Skeletal muscle cell (primary cell): ENCODE results near the gene LGALS12.

Source experiments
- DNase-seq: peaks from one replicate; pipeline ENCODE4 v3.0.0-alpha.2; 2010; ENCODE audit warnings: low read depth
- H3K4me3 ChIP-seq: 2 replicates; pipeline ENCODE4 v1.5.1; 2011; ENCODE audit warnings: low read depth, mild to moderate bottlenecking, control low read depth, low read length, moderate library complexity

LGALS12 gene

DNA sequence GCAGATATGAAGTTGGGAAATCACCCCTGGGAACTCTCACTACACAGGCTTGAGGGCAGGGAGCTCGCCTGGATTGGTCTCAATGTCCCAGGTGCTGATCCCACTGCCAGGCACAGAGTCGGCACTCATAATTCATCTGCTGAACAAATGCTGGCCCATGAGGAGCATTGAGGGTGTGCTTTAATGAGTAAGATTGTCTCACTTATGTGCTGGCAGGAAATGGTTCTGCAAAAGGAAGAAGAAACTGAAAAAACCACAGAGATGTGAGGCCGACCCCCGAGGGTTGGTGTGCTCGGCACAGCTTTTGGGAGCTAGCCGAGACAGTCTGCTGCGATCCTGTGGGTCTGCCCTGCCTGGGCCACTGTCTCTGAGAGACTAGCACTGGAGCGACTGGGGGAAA is 47.9 kb downstream of the LGALS12 start:
- H3K4me3 ChIP-seq: no peak overlapping the region
- DNase-seq: no peak

DNA sequence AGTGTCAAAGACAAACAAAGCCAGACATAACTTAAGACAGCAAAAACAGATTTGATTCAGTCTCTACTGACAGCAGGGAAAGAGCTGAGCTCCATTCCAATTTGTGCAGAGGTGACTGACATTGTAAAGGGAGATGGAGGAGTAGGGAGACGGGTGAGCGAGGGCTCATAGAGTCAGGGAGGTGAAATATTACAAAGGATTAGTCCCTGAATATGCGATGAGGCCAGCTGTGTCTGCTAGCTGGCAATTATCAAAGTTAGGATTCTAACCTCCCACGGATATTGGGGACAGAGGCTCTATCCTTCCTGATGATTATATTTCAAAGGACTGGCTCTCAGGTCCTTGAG is 49.0 kb downstream of the LGALS12 start:
- no peak for DNase-seq
- H3K4me3 ChIP-seq: no peak overlapping the region

DNA sequence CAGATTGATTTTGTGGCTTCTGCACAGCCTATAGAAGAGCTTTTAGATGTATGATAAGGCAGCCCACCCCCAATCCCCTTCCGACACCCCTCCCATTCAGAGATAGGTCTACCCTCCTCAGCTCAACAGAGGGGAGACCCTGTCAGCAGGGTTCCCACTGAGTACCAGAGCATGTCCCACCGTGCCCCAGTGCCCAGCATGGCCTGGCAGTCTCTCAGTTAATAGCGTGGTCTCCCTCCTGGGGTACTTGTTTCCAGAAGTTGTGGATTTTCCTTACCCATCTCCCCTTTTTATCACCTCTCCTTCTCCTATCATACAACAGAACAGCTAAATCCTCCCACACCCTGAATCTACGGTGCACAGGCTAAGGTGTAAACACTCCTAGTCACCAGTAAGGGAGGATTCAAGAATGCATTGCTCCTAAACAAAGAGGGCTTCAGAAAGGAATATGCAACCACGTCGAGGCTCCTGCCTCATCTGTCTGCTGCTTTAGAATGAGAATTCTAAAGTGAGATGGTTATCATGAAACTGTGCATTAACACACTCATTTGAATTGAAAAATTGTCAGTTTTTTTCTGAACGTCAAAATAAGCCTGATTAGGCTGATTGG is 50.6 kb downstream of the LGALS12 start:
- no peak overlapping the region for H3K4me3 ChIP-seq
- DNase-seq: no peak

DNA sequence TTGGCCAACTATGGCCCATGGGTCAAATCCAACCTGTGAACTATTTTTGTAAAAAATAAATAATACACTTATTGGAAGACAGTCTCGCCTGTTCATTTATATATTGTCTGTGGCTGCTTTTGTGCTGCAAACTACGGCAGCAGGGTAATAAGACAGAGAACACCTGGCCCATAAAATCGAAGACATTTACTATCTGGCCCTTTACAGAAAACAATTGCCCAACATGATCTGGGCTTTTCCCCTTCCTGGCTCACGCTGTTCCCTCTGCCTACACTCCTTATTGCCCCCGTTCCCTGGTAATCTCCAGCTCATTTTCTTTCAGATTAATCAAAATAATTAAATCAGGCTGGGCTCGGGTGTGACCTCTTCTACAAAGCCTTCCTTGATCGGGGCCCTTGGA is 51.7 kb downstream of the LGALS12 start:
- DNase-seq: no peak
- H3K4me3 ChIP-seq: no peak overlapping the region

DNA sequence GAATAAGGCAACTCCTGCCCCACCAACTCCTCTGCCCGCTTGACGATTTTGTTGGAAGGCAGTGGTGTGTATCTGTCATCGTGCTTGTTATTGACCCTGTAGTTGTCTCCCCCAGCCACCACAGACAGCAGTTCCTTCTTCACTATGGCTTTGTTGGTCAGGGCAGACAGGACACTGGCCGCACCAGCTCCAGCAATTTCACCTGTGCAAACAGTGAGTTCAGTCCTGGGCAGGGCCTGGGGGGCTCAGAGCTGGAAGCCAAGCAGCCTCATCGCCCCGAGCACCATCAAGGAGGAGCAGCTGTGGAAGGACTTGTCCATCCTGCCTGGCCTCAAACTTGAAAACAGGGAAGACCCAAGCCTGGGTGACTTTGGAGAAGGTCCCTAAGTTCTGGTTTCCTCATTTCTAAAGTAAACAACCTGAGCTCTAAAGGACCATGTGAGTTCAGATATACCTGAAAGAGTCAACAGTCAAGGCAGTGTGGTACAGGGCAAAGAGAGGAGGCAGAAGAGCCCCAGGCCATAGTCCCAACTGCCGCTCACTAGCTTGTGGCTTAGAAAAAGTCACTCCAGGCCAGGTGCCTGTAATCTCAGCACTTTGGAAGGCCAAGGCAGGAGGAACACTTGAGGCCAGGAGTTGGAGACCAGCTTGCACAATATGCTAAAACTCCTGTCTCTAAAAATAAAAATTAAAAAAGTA is 52.7 kb downstream of the LGALS12 start:
- no peak overlapping the region for H3K4me3 ChIP-seq
- no peak for DNase-seq

DNA sequence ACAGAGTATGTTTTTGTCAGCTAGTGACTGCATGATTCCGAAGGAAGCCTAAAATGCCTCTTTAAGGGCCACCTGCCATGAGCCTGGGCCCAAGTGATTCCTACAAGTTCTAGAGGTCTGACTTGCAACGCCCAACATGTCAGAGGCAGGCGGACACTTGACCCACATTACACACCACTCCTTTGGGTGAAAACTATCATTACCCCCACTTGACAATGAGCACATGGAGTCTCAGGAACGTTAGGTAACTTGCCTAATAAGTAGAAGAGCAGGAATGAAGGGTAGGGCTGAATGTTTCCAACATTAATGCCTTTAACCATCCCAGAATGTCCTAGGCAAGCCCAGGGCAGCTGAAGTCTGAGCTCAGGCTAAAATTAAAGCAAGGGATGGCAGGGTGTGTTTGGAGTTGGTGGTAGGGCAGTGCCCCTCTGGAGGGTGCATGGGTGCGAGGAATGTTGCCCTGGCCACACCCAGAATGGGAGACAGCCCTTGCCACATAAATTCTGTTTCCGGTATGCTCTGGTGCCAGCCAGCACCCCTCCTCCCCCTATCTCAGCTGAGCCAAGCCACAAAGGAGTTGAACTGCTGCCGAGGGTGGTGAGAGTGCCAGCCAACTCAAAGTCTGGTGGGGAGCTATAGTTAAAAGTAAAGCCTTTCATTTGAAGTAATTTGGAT is 54.8 kb downstream of the LGALS12 start:
- no peak overlapping the region for H3K4me3 ChIP-seq

DNA sequence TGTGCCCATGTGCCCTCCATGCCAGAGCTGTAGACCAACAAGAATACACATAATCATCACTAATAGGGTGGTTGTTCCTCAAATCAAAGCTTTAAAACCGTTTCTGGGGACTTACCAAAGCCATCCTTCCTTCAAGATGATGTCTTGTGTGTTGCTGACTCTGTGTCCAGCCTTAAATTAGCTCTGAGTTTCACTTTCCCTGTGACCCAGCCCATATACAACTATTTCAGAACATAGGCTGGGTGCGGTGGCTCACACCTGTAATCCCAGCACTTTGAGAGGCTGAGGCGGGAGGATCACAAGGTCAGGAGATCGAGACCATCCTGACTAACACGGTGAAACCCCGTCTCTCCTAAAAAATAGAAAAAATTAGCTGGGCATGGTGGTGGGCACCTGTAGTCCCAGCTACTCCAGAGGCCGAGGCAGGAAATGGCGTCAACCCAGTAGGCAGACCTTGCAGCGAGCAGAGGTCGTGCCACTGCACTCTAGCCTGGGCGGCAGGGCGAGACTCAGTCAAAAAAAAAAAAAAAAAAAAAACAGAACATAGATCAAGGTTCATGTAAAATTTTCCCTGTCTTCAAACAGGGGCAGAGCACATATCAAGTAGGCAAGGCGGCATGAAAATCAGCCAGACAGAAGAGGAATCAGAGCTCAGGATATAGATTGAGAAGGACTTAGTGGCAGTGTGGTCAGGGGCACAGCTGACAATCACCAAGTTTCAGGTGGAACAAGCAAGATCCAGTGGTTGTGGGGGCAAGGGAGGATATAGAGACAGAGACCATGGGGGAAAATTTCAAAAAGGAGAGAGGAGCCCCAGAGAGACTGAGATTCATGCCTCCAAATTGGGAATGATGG is 57.5 kb downstream of the LGALS12 start, which contains the start of gene PLAAT2:
TSS of gene PLAAT2 (minus strand) at position 179 of the 855 bp plus-strand sequence. CDS start at position 124, 55 bp downstream.
- no peak for DNase-seq
- no peak within 1 kb of the TSS for H3K4me3 ChIP-seq

More for the DNA sequence above, 54.8 kb downstream of the LGALS12 start:
- DNase-seq: no peak

DNA sequence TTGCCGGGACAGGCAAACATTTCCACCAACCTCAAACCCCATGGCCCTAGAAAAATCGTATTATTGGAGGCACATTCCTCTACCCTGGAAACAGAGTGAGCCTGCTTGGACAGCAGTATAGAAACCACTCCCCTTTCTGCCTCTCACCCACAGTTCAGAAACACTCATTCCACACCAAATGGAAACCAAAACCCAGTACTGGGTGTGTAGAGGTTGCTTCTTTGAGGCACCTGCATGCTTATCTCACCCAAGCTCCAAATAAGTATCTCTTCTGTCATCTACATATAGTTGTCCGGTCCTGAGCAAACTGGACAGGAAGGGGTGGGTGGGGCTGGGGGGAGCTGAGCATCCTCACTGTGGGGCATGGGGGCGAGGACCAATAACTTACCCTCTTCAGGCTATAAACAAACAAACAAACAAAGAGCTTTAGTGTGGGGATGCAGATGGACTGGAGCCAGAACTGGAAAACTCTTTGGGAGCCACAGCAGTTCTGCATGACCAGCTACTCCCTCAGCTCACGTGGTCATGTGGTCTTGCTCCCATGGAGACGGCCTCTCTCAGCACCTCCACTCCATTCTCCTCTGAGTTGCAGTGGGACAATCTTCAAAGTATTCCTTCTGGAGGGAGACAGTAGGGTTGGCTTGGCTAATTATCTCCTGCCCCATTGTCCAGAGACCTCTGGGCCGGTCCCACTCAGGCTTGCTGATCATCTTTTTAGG is 58.3 kb downstream of the LGALS12 start:
- DNase-seq: no peak
- no peak overlapping the region for H3K4me3 ChIP-seq

DNA sequence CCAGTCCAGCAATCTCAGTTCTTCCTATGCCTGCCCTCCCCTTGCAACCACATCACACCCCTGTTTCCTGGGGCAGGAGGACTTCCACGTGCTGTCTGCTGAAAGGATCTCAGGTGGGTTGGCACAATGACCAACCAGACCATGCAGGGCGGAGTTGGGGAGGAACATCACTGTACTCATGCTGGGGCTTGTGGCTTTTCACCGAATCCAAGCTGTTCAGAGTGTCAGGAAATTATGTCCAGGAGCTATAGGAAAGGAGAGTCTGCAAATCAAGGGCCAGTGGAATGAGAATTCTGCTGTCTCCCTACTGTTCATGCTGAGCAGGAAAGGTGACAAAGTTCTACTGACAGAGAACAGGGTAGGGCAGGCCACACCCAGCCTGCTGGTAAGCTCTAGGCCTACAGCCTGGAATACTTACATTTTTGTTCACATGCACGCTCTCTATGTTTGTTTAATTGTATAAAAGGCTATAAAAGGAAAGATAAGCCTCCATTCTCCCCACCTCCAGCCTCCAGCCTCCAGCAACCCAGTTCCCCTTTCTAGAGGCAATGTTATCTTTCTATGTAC is 59.0 kb downstream of the LGALS12 start:
- no peak for DNase-seq
- H3K4me3 ChIP-seq: no peak overlapping the region
